Activated T-helper 2 cell treated with anti-CD3 and anti-CD28 coated beads, Interferon-gamma antibody, Interleukin-2, Interleukin-4, amounts not matched to agents 10 μg/mL and 5 μg/mL and 100 μg/mL, durations not matched to agents 14 hours and 24 hours and 36 hours (primary cell): ENCODE measurements around the gene RDH5. TPM values are rescaled to one million over a fixed set of nuclear protein-coding genes. Genes with fewer than 3 reads are reported as not detected.

Experiments used
- DNase-seq: peaks from one replicate; pipeline ENCODE4 v3.0.0; 2021; ENCODE audit warnings: low spot score
- H3K27ac Mint-ChIP-seq: one replicate; pipeline ENCODE4 v1.8.0; 2021; ENCODE audit warnings: mixed read lengths
- H3K27me3 Mint-ChIP-seq: one replicate; pipeline ENCODE4 v1.8.0; 2021; ENCODE audit warnings: low read depth, mixed read lengths
- H3K36me3 Mint-ChIP-seq: one replicate; pipeline ENCODE4 v1.8.0; 2021; ENCODE audit warnings: low read depth, mixed read lengths
- H3K4me1 Mint-ChIP-seq: one replicate; pipeline ENCODE4 v1.8.0; 2021; ENCODE audit warnings: low read depth, mixed read lengths
- H3K4me3 Mint-ChIP-seq: one replicate; pipeline ENCODE4 v1.8.0; 2021; ENCODE audit warnings: low read depth, mild to moderate bottlenecking, moderate library complexity, mixed read lengths
- H3K9me3 Mint-ChIP-seq: one replicate; pipeline ENCODE4 v1.8.0; 2021; ENCODE audit warnings: mixed read lengths
- intact Hi-C: fragments of 100-400 bp; cut with micrococcal nuclease; formaldehyde crosslinking; loops from one replicate; pipeline ENCODE4 v1.15.1; 2023
- total RNA-seq: library from RNA; stranded (reverse); gene quantifications from 2 replicates; pipeline ENCODE4 v1.2.3, GENCODE V29; 2022

RDH5 gene
- total RNA-seq, 1 donor from 2014 or later = 8.1 TPM

DNA sequence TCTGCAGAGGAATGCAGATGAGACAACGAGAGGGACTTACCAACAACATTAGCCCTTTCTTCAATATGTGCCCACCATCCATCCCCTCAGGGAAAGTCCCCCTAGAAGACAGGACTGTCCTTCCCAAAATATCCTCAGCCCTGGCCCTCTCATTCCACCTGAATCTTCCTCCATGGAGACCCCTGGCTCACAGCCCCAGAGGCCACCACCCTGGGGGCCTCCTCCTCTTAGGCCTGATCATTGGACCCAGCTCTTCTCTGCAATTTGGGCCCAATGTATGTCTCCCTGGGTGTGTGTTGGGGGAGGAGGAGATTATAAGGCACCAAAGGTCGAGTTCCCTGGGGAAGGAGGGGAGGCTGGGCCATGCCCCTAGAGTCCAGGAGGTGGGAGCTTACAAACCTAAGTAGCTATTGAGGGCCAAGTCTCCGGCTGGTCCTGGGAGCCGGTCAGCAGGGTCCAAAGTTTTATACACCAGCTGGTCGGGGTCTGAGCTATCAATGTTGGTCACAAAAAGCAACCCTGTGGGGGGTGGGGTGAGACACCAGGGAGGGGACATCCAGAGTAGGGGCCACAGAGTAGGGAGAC, 20.6 kb upstream of the RDH5 start:
- Mint-ChIP-seq H3K36me3 (no peaks in the 10 kb centered on the region), H3K27me3 (peaks cover 3% of the 10 kb centered on the region), H3K27ac (no peak overlapping the region), H3K4me1 (no peaks in the 10 kb centered on the region), H3K4me3 (no peak overlapping the region), H3K9me3 (no peaks in the 10 kb centered on the region)
- intact Hi-C loops = no loop called here
- DNase-seq = no peak

DNA sequence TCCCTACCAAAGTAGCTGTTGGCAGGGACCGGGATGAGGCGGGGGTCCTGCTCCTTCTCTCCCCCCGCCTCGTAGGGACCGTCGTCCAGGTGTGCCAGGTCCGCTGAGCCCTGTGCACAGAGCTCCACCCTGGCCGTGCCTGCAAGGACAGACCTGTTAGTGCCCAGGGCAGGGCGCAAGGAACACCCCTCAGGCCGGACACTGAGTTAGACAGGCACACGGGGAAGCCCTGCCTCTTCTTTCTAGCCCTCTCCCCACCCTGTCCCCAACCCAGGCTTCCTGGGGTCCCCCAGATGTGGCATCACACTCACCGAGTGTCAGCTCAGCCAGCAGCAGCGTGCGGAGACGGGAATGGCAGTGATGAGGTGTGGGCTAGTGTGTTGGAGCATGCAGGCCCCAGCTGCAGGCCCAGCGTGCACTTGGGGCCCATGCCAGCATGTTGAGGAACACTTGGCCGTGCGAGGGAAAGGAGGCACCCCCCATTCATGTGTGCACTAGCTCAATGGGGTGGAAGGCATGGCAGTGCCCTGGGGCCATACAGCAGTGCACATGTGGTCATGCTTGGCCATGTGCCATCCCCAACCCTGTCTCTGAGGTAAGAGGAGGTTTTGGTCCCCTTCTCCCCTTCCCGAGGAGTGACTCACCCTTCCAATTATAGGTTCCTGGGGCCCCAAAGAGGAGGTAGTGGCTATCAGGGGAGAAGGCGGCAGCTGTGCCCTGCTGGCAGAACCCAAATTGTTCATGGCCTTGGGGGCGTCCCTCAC, 19.8 kb upstream of the RDH5 start:
- no peak overlapping the region for H3K4me3 Mint-ChIP-seq
- intact Hi-C loops = no loop called here
- no peaks in the 10 kb centered on the region for H3K9me3 Mint-ChIP-seq

DNA sequence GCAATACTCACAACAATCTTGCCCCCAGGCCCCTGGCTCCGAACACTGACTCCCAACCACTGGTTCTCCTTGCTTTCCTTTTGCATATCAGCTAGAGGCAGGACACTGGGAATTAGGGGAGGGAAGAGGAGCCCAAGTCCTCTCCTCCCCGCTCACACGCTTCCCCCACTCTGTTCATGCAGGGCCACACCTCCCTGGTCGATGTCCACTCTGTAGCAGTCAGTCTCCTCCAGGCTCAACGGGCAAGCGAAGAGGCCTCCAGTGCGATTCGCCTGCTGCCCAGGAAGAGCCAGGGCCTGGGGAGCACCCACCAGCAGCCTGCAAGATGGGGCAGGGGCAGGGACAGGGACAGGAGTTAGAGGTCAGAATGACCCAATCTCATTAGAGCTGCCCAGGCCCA, 17.3 kb upstream of the RDH5 start:
- no peak for DNase-seq
- intact Hi-C loops = no loop called here
- Mint-ChIP-seq H3K4me3 (no peak overlapping the region), H3K27ac (no peak overlapping the region), H3K36me3 (no peaks in the 10 kb centered on the region), H3K27me3 (peaks cover 21% of the 10 kb centered on the region), H3K9me3 (no peaks in the 10 kb centered on the region), H3K4me1 (peaks cover 5% of the 10 kb centered on the region)

More for the DNA sequence above, 19.8 kb upstream of the RDH5 start:
- no peak overlapping the region for H3K27ac Mint-ChIP-seq
- no peak for DNase-seq
- peaks cover 7% of the 10 kb centered on the region for H3K27me3 Mint-ChIP-seq
- H3K4me1 Mint-ChIP-seq = no peaks in the 10 kb centered on the region
- no peaks in the 10 kb centered on the region for H3K36me3 Mint-ChIP-seq

DNA sequence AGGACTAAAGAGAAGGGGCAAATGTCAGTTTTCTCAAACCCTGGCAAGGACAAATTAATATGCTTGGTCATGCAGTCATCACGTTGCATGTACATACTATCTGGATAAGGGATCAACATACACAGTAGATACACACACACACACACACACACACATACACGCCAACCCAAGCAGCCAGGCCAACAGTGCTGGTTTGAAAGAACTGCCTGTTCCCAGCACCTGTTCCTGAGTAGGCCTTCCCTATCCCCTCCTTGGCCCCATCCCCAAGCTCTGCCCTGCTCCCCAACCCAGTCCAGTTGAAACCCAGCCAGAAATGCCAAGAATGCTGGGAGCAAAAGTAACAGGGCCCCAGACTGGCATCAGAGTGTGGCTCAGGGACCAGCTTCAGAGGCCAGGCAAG, 16.9 kb upstream of the RDH5 start:
- no peaks in the 10 kb centered on the region for H3K36me3 Mint-ChIP-seq
- intact Hi-C loops = no loop called here
- no peaks in the 10 kb centered on the region for H3K9me3 Mint-ChIP-seq
- H3K27me3 Mint-ChIP-seq = peaks cover 25% of the 10 kb centered on the region
- no peak for DNase-seq
- H3K4me1 Mint-ChIP-seq = peaks cover 7% of the 10 kb centered on the region
- no peak overlapping the region for H3K27ac Mint-ChIP-seq
- no peak overlapping the region for H3K4me3 Mint-ChIP-seq

DNA sequence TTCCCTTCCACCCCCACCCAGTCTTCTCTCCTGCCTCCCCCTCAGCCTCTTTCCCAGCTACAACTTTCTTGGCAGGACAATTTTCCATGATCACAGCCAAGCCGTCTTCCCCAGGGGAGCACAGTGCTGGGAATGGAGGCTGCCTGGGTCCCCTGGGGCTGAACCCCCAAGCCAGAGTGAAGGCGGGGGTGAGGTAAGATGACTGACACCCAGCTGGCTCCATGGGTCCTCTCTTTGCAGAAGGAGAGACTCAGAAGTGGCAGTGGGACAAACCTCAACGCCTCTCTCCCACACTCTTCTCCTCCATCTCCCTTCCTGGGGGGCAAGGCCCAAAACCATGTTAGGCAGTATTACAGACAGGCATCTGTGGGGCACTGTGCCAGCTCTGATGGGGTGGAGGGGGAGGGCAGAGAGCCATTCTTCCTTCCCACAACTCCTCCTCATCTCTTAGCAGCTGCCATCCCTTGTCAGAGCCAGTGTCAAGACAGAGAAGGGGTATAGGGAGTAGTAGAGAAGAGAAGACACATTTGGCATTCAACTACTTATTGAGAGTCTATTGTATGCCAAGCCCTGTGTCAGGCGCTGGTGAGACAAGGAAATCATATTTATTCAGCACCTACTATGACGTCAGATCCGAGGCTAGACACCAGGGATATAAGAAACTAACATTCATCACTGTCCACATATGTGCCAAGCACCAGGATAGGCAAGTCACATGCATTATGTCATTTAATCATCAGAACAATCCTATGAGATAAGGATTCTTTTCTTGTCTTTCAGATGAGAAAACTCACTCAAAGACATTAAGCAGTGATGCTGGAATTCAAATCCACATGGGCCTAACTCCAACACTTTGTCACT, 16.1 kb upstream of the RDH5 start:
- Mint-ChIP-seq H3K27me3 (peaks cover 34% of the 10 kb centered on the region), H3K36me3 (no peaks in the 10 kb centered on the region), H3K4me1 (peaks cover 16% of the 10 kb centered on the region), H3K9me3 (no peaks in the 10 kb centered on the region), H3K4me3 (no peak overlapping the region), H3K27ac (no peak overlapping the region)
- intact Hi-C loops = no loop called here
- DNase-seq = no peak

DNA sequence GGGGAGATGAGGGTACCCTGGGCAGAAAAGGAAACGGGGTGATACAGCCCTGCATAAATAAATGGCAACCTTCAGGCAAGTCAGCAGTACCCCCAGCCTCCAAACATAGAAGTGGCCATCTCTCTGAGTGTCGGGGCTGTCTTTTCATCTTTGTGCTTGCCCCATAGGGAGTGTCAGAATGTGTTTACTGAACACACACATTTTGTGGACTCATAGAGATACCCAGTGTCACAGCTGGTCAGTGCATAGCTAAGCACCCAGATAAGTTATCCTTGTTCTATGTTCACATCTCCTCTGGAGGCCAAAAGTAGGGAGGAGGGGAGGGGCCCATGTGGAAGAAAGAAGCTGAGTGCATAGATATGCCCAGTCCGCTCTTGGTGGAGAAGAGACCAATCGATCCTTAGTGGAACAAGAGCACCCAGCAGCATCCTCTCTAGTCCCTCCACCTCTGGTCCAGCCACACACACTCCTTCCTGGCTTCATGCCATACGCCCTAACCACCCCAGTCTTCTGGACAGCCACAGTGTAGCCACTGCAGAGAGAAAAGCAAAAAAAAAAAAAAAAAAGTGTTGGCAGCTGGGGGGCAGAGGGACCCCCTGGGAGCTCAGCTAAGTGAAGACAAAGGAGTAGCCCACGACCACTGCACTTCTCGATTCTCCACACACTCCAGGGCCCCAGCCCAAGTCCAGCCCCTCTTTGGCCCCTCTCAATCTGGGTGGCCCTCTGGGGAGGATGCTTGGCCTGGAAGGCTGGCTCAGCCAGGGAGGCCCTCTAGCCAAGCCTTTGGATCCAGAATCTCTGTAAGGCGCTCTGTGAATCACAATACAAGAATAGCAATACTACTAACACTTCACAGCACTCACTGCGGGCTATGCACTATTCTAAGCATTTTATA, 15.1 kb upstream of the RDH5 start:
- peaks cover 17% of the 10 kb centered on the region for H3K4me1 Mint-ChIP-seq
- no peak overlapping the region for H3K27ac Mint-ChIP-seq
- H3K27me3 Mint-ChIP-seq = peaks cover 42% of the 10 kb centered on the region
- no peak overlapping the region for H3K4me3 Mint-ChIP-seq
- intact Hi-C loops = no loop called here
- no peaks in the 10 kb centered on the region for H3K36me3 Mint-ChIP-seq
- no peak for DNase-seq
- H3K9me3 Mint-ChIP-seq = no peaks in the 10 kb centered on the region

DNA sequence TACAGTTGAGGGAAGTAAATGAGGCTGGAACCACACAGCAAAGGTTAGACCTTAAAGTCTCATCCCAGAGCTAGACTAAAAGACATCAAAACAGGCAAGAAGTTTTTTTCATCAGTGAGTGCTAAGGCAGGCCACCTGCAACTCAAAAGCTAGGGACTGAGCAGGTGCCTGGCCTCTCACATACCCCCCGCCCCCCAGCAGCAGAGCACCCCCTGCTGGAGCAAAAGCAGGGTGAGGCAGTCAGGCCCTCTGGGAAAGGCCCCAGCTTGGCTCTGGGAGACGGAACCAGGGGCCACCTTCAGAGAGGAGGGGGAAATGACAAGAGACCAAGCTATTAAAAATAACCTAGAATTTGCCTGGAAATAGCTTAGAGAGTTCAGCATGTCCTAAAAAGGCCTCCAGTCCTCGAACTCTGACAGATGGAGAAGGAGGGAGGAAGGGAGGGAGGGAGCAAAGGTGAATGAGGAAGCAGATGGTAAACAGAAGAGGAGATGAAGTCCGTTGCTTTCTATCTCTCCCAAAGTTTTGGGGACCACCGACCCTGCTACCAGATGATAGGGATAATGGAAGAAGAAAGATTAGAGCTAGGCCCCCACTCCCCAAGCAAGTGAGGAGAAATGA, 14.3 kb upstream of the RDH5 start:
- Mint-ChIP-seq H3K9me3 (no peaks in the 10 kb centered on the region), H3K4me3 (no peak overlapping the region), H3K36me3 (no peaks in the 10 kb centered on the region), H3K27me3 (peaks cover 45% of the 10 kb centered on the region), H3K4me1 (peaks cover 17% of the 10 kb centered on the region), H3K27ac (no peak overlapping the region)
- DNase-seq = no peak
- intact Hi-C loops = no loop called here

DNA sequence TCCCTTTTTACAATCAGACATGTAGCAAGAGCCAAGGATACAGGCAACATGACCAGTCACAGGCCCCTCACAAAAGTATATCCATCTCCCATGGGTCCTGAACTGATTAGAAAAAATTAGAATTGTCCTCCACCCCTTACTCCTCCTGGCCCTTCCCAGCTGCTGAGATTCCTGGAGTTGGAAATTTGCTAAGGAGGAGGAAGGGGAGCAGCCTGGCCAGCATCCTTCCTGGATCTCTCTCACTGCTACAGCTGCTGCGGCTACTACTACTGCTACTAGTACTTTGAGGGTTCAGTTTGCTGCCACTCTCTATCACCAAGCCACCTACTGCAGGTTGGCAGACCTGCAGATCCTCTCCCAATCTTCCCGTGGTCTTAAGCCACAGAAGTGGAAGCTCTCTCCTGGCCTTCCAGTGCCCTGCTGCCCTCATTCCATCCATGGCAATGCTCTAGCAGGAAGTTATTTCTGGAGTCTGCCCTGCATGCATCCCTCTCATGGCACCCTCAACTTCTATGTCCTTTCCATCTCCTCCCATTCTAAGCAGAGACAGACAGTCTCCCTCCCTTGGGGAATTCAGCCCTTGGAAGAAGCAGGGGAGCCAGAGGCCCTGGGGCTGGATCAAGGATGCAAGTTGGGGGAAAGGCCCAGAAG, 13.5 kb upstream of the RDH5 start:
- Mint-ChIP-seq H3K4me3 (peak overlapping the region; percentile 57), H3K27ac (no peak overlapping the region), H3K4me1 (peaks cover 17% of the 10 kb centered on the region), H3K27me3 (peaks cover 45% of the 10 kb centered on the region), H3K9me3 (no peaks in the 10 kb centered on the region), H3K36me3 (no peaks in the 10 kb centered on the region)
- intact Hi-C loops = no loop called here
- DNase-seq = no peak

DNA sequence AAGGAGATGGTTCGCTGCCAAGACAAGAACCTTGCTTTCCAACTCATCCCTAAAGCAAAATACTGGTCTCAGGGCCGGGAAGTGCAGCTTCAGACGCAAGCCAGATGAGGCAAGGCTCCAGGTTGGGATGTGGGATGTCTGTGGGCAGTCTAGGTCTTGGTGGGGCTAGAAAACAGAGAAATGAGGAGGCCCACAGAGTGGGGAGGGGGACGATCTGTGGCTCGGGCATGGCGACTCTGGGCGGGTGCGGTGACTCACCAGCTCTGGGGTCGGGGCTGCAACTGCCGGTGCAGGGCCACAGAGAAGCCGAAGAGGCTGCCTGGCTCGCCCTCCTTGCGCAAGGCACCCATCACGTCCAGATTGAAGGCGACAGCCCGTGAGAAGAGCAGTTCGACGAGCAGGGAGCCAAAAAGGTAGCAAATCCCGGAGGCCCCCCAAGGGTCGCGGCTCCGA, 12.9 kb upstream of the RDH5 start:
- H3K27me3 Mint-ChIP-seq = peaks cover 50% of the 10 kb centered on the region
- H3K27ac Mint-ChIP-seq = no peak overlapping the region
- DNase-seq = no peak
- no peaks in the 10 kb centered on the region for H3K36me3 Mint-ChIP-seq
- H3K9me3 Mint-ChIP-seq = no peaks in the 10 kb centered on the region
- peak overlapping the region; percentile 57 for H3K4me3 Mint-ChIP-seq
- H3K4me1 Mint-ChIP-seq = peaks cover 17% of the 10 kb centered on the region
- intact Hi-C loops = no loop called here

DNA sequence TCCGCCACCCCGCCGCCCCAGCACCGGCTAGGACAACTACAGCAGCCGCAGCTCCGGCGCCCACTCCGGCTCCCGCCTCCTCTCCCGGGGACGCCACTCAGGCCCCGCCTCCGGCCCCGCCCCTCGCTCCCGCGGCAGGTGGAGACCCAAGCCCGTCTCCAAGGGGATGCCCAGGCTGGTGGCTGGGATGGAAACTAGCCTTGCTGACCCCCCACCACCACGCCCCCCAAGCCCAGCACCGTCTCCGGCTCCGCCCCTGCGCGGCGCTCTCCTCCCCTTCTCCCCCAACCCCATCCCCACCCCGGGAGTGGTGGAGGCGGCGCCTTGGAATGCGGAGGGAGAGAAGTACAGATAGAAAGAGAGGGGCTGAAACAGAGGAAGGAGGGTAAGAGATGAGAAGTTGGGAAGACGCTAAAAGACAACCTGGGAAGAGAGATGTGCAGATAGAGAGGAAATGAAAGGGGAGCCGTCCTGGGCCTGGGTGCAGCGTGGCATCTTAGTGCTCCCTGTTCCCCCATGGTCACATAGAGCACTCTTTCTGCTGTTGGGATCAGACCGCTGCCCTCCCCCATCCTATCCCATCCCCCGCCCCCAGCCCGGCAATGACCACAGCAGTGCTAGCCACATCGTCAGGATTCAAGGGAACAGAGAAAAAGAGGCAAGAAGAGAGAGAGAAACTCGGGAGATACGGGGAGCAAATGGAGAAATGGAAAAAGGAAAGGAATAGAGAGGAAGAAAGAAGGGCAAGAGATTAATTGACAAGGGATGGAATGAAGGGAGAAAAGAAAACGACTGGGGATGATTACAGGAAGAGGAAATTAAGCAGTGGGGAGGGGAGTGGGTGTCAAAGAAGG, 12.1 kb upstream of the RDH5 start, which contains the start of gene ITGA7:
ITGA7 (minus strand) TSS at position 64 of the 854 bp plus-strand sequence. CDS start 222 bp downstream, outside the sequence.
- Mint-ChIP-seq H3K4me1 (peaks cover 17% of the 10 kb centered on the region), H3K4me3 (peak within 1 kb of the TSS; percentile 73), H3K27me3 (peaks cover 53% of the 10 kb centered on the region), H3K27ac (no peak within 1 kb of the TSS), H3K9me3 (no peaks in the 10 kb centered on the region), H3K36me3 (no peaks in the 10 kb centered on the region)
- intact Hi-C loops = no loop called here
- DNase-seq = peak; percentile 39

DNA sequence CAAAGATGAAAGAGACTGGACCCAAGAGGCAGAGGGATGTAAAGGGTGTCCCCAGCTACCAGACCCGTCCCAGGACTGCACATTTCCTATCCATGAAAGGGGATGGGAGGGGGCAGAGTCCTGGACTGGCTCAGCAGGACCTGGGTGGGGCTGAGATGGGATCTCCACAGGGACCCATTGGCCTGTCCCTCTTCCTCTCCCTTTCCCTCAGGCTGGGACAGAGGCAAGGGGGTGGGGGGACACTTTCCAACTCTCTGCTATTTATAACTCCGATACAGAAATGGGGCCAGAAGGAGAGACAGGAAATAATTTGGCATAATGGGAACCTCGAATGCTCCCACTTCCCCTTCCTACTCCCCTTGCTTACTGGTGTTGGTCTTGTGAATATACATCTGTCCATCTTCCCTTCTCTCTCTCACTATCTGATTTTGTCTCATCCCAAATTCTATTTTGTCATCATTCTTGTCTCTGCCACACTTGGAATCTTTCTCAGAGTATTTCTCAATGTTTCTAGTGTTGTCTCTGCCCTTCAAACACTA, 11.4 kb upstream of the RDH5 start:
- Mint-ChIP-seq H3K9me3 (no peaks in the 10 kb centered on the region), H3K36me3 (no peaks in the 10 kb centered on the region), H3K27me3 (peaks cover 53% of the 10 kb centered on the region), H3K27ac (no peak overlapping the region), H3K4me1 (peaks cover 17% of the 10 kb centered on the region), H3K4me3 (peak overlapping the region; percentile 73)
- intact Hi-C loops = no loop called here
- no peak for DNase-seq
